ENCODE results near the gene PDK2.

Gene PDK2

GRCh38 chr17:50100480-50100883, 5.3 kb downstream of the PDK2 start:
- DNase-seq (ENCODE audit: low read depth, low spot score), result no peak

- no peak for DNase-seq (ENCODE audit: low read depth, low spot score)
Measured at GRCh38 chr17:50100921-50101345, 5.8 kb downstream of the PDK2 start.

- DNase-seq (ENCODE audit: low read depth, low spot score), result no peak
Measured at GRCh38 chr17:50101346-50102163, 6.4 kb downstream of the PDK2 start.

- no peak for DNase-seq (ENCODE audit: low read depth, low spot score)
Measured at GRCh38 chr17:50102164-50102991, 7.2 kb downstream of the PDK2 start.

GRCh38 chr17:50103252-50103651, 8.1 kb downstream of the PDK2 start:
- DNase-seq (ENCODE audit: low read depth, low spot score), result no peak

GRCh38 chr17:50103941-50104340, 8.8 kb downstream of the PDK2 start:
- DNase-seq (ENCODE audit: low read depth, low spot score), result no peak

- no peak for DNase-seq (ENCODE audit: low read depth, low spot score)
Measured at GRCh38 chr17:50105811-50106210, 10.7 kb downstream of the PDK2 start.

- no peak for DNase-seq (ENCODE audit: low read depth, low spot score)
Measured at GRCh38 chr17:50106393-50107131, 11.4 kb downstream of the PDK2 start.

- DNase-seq (ENCODE audit: low read depth, low spot score), result no peak
Measured at GRCh38 chr17:50107790-50108414, 12.8 kb downstream of the PDK2 start.

- no peak for DNase-seq (ENCODE audit: low read depth, low spot score)
Measured at GRCh38 chr17:50108556-50108955, 13.4 kb downstream of the PDK2 start.

GRCh38 chr17:50109207-50109606, 14.1 kb downstream of the PDK2 start:
- DNase-seq (ENCODE audit: low read depth, low spot score), result no peak

- DNase-seq (ENCODE audit: low read depth, low spot score), result no peak
Measured at GRCh38 chr17:50109785-50110184, 14.6 kb downstream of the PDK2 start.

GRCh38 chr17:50110591-50111349, 15.6 kb downstream of the PDK2 start:
- DNase-seq (ENCODE audit: low read depth, low spot score), result no peak

GRCh38 chr17:50111673-50112655, 16.8 kb downstream of the PDK2 start:
- DNase-seq (ENCODE audit: low read depth, low spot score), result no peak

GRCh38 chr17:50112694-50113093, 17.5 kb downstream of the PDK2 start:
- no peak for DNase-seq (ENCODE audit: low read depth, low spot score)

- no peak for DNase-seq (ENCODE audit: low read depth, low spot score)
Measured at GRCh38 chr17:50113624-50114320, 18.6 kb downstream of the PDK2 start.

GRCh38 chr17:50114401-50114800, 19.2 kb downstream of the PDK2 start:
- no peak for DNase-seq (ENCODE audit: low read depth, low spot score)

- no peak for DNase-seq (ENCODE audit: low read depth, low spot score)
Measured at GRCh38 chr17:50114849-50115357, 19.8 kb downstream of the PDK2 start.

GRCh38 chr17:50115756-50116155, 20.6 kb downstream of the PDK2 start:
- DNase-seq (ENCODE audit: low read depth, low spot score), result no peak

Data from smooth muscle cell of the brain vasculature (primary cell).